WTC11 (cell line): ENCODE results near the gene ATP9A. TPM values are rescaled to one million over a fixed set of nuclear protein-coding genes. Genes with fewer than 3 reads are reported as not detected.

Experiments used
- ATAC-seq: fragments of 200-7000 bp; cut with Tn5 transposase; 2 replicates; pipeline ENCODE4 v1.10.0; 2021; ENCODE audit warnings: mild to moderate bottlenecking, moderate library complexity
- CTCF ChIA-PET: fragments of 300-600 bp; sonication (Branson Sonifier 250); formaldehyde crosslinking; loops from one replicate; lab custom pipeline; 2021; ENCODE audit warnings: antibody characterized with exemption; lab: Charles Lee
- POLR2A ChIA-PET: fragments of 350-600 bp; sonication (Branson Sonifier 250); formaldehyde crosslinking; loops from one replicate; lab custom pipeline; 2021; ENCODE audit warnings: antibody characterized with exemption; lab: Charles Lee
- DNase-seq: peaks from one replicate; pipeline ENCODE4 v3.0.0; 2021; ENCODE audit warnings: low spot score
- H3K27ac Mint-ChIP-seq: 2 replicates; pipeline ENCODE4 v1.8.0; 2021; ENCODE audit warnings: mixed read lengths
- H3K27me3 Mint-ChIP-seq: 2 replicates; pipeline ENCODE4 v1.8.0; 2021; ENCODE audit warnings: low read depth, mild to moderate bottlenecking, moderate library complexity, mixed read lengths
- H3K36me3 Mint-ChIP-seq: 2 replicates; pipeline ENCODE4 v1.8.0; 2021; ENCODE audit warnings: mixed read lengths
- H3K4me1 Mint-ChIP-seq: 2 replicates; pipeline ENCODE4 v1.8.0; 2022; ENCODE audit warnings: mixed read lengths
- H3K4me3 Mint-ChIP-seq: 2 replicates; pipeline ENCODE4 v1.8.0; 2021; ENCODE audit warnings: mild to moderate bottlenecking, moderate library complexity, mixed read lengths
- H3K9me3 Mint-ChIP-seq: 2 replicates; pipeline ENCODE4 v1.8.0; 2021; ENCODE audit warnings: mixed read lengths
- ATF1 ChIP-seq: sonication (generic); formaldehyde crosslinking; IDR thresholded peaks from 2 replicates; pipeline ENCODE4 v1.8.1; 2023; ENCODE audit warnings: mild to moderate bottlenecking, moderate library complexity, missing genetic modification reagents
- ELF4 ChIP-seq: sonication (generic); formaldehyde crosslinking; IDR thresholded peaks from 2 replicates; pipeline ENCODE4 v1.8.1; 2022; ENCODE audit warnings: low read depth, mild to moderate bottlenecking, moderate library complexity, missing genetic modification reagents
- ETV6 ChIP-seq: sonication (generic); formaldehyde crosslinking; IDR thresholded peaks from 2 replicates; pipeline ENCODE4 v1.8.1; 2022; ENCODE audit warnings: mild to moderate bottlenecking, missing genetic modification reagents
- GABPB1 ChIP-seq: sonication (generic); formaldehyde crosslinking; IDR thresholded peaks from 2 replicates; pipeline ENCODE4 v1.8.1; 2023; ENCODE audit warnings: mild to moderate bottlenecking, missing genetic modification reagents
- KAT7 ChIP-seq: sonication (generic); formaldehyde crosslinking; IDR thresholded peaks from 2 replicates; pipeline ENCODE4 v1.8.1; 2023; ENCODE audit warnings: missing genetic modification reagents, mild to moderate bottlenecking, borderline replicate concordance
- MAX ChIP-seq: sonication (generic); formaldehyde crosslinking; IDR thresholded peaks from 2 replicates; pipeline ENCODE4 v1.8.0; 2022; ENCODE audit warnings: mild to moderate bottlenecking, missing genetic modification reagents
- MLX ChIP-seq: sonication (generic); formaldehyde crosslinking; IDR thresholded peaks from 2 replicates; pipeline ENCODE4 v1.8.1; 2023; ENCODE audit warnings: mild to moderate bottlenecking, missing genetic modification reagents, moderate library complexity
- NR3C1 ChIP-seq: sonication (generic); formaldehyde crosslinking; conservative IDR thresholded peaks from 2 replicates; pipeline ENCODE4 v1.8.1; 2023; ENCODE audit warnings: low read depth, mild to moderate bottlenecking, missing genetic modification reagents
- PRRX2 ChIP-seq: fragments of 250-450 bp; sonication (Bioruptor Pico); IDR thresholded peaks from 2 replicates; pipeline ENCODE4 v1.8.0; 2021; ENCODE audit warnings: mild to moderate bottlenecking
- RELA ChIP-seq: sonication (generic); formaldehyde crosslinking; IDR thresholded peaks from 2 replicates; pipeline ENCODE4 v1.8.1; 2022; ENCODE audit warnings: missing genetic modification reagents, mild to moderate bottlenecking, borderline replicate concordance
- TEAD1 ChIP-seq: sonication (generic); formaldehyde crosslinking; IDR thresholded peaks from 2 replicates; pipeline ENCODE4 v1.8.0; 2022; ENCODE audit warnings: mild to moderate bottlenecking, missing genetic modification reagents
- ZBTB21 ChIP-seq: sonication (generic); formaldehyde crosslinking; IDR thresholded peaks from 2 replicates; pipeline ENCODE4 v1.8.1; 2023; ENCODE audit warnings: mild to moderate bottlenecking, missing genetic modification reagents, borderline replicate concordance
- ZNF396 ChIP-seq: fragments of 250-450 bp; sonication (Bioruptor Pico); IDR thresholded peaks from 2 replicates; pipeline ENCODE4 v1.8.0; 2021; ENCODE audit warnings: mild to moderate bottlenecking, moderate library complexity, borderline replicate concordance
- ZNF423 ChIP-seq: fragments of 250-450 bp; sonication (Bioruptor Pico); IDR thresholded peaks from 2 replicates; pipeline ENCODE4 v2.1.2; 2022; ENCODE audit warnings: mild to moderate bottlenecking, moderate library complexity
- ZNF671 ChIP-seq: fragments of 250-450 bp; sonication (Bioruptor Pico); IDR thresholded peaks from 2 replicates; pipeline ENCODE4 v1.8.0; 2021; ENCODE audit warnings: mild to moderate bottlenecking
- total RNA-seq: library from RNA; stranded (reverse); gene quantifications from 3 replicates; pipeline ENCODE4 v1.2.3, GENCODE V29; 2021
- TF ChIP-seq, protein P1 (sequence below): sonication (generic); formaldehyde crosslinking; IDR thresholded peaks from 2 replicates; pipeline ENCODE4 v1.8.0; 2022; ENCODE audit warnings: missing genetic modification reagents
- TF ChIP-seq, protein P2 (sequence below): sonication (generic); formaldehyde crosslinking; IDR thresholded peaks from 2 replicates; pipeline ENCODE4 v1.8.0; 2023; ENCODE audit warnings: mild to moderate bottlenecking, missing genetic modification reagents
- TF ChIP-seq, protein P3 (sequence below): sonication (generic); formaldehyde crosslinking; conservative IDR thresholded peaks from 2 replicates; pipeline ENCODE4 v1.8.1; 2023; ENCODE audit warnings: mild to moderate bottlenecking, low read depth, missing genetic modification reagents, moderate library complexity
- TF ChIP-seq, protein P4 (sequence below): sonication (generic); formaldehyde crosslinking; IDR thresholded peaks from 2 replicates; pipeline ENCODE4 v1.8.0; 2023; ENCODE audit warnings: missing genetic modification reagents

ATP9A gene
- total RNA-seq, 1 experiment from 2014 or later: 5.0 TPM

DNA sequence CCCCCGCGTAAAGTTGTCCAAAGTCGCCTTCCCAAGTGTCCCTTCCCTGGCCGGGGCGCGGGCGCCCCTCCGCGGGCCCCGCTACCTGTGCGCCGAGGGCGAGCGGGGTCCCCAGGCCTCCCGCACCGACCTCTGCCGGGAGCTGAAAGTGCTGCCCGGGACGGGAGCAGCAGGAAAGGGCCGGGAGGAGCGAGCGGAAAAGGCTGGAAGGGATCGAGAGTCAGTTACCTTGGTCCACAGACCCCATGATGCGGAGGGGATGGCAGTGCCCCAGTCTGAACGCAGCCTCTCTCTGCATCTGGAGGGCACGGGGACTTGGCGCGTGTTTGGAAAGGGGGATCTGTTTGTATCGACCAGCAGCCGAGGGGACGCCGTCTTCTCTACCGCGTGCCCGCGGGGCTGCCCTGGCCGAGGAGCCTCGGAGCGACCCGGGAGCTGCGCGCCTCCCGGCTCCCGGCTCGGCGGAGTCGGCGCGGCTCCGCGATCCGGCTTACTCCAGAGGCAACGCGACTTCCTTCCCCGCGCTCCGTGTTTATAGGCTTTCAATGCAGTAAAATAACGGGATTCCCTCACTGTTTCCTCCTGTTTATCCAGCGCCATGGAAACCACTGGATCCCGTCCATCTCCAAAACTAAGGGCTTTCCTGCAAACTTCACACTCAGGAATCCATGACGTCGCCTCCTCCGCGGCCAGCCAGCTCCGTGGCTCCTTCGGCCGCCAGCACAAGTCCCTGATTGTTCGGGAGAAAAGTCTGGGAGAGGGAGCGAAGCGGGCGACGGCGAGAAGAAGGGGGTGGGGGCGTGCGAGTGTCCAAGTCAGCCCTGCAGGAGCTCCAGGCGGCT is 205.6 kb downstream of the ATP9A start:
- ATAC-seq (peak; percentile 73), DNase-seq (peak; percentile 63)
- Mint-ChIP-seq H3K27me3 (peaks cover 60% of the 10 kb centered on the region), H3K27ac (no peak overlapping the region), H3K4me1 (peaks cover 25% of the 10 kb centered on the region), H3K9me3 (no peaks in the 10 kb centered on the region), H3K36me3 (no peaks in the 10 kb centered on the region), H3K4me3 (peak overlapping the region; percentile 77)
- ChIA-PET CTCF (interaction anchor here (0.6 to 2.8 kb wide), 24 partner anchors 10 to 581 kb away, joined by 3 to 39 read pairs (median 6); partner anchors contain the start of gene NFATC2), POLR2A (interaction anchor here (0.7 to 1.4 kb wide), 2 partner anchors 9 to 11 kb away, joined by 3 to 4 read pairs; no protein-coding TSS in a partner anchor)
- TF ChIP-seq ZNF423 (CRISPR knock-in tag) (peak; percentile 37; the same call in 1 of the 2 replicates), ETV6 (no peak), GABPB1 (CRISPR knock-in tag) (peak; percentile 35; the same call in 1 of the 2 replicates), ELF4 (CRISPR knock-in tag) (peak; percentile 17; the same call in 1 of the 2 replicates), KAT7 (peak; percentile 44; the same call in 1 of the 2 replicates), MAX (CRISPR knock-in tag) (no peak; the same call in 1 of the 2 replicates)
- TF ChIP-seq, protein P1, sequence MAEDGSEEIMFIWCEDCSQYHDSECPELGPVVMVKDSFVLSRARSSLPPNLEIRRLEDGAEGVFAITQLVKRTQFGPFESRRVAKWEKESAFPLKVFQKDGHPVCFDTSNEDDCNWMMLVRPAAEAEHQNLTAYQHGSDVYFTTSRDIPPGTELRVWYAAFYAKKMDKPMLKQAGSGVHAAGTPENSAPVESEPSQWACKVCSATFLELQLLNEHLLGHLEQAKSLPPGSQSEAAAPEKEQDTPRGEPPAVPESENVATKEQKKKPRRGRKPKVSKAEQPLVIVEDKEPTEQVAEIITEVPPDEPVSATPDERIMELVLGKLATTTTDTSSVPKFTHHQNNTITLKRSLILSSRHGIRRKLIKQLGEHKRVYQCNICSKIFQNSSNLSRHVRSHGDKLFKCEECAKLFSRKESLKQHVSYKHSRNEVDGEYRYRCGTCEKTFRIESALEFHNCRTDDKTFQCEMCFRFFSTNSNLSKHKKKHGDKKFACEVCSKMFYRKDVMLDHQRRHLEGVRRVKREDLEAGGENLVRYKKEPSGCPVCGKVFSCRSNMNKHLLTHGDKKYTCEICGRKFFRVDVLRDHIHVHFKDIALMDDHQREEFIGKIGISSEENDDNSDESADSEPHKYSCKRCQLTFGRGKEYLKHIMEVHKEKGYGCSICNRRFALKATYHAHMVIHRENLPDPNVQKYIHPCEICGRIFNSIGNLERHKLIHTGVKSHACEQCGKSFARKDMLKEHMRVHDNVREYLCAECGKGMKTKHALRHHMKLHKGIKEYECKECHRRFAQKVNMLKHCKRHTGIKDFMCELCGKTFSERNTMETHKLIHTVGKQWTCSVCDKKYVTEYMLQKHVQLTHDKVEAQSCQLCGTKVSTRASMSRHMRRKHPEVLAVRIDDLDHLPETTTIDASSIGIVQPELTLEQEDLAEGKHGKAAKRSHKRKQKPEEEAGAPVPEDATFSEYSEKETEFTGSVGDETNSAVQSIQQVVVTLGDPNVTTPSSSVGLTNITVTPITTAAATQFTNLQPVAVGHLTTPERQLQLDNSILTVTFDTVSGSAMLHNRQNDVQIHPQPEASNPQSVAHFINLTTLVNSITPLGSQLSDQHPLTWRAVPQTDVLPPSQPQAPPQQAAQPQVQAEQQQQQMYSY (CRISPR knock-in tag): peak; percentile 81

GRCh38 chr20:51562027-51562331 is 206.2 kb downstream of the ATP9A start:
- Mint-ChIP-seq H3K4me1 (peaks cover 25% of the 10 kb centered on the region), H3K27me3 (peaks cover 60% of the 10 kb centered on the region), H3K36me3 (no peaks in the 10 kb centered on the region), H3K9me3 (no peaks in the 10 kb centered on the region), H3K27ac (no peak overlapping the region), H3K4me3 (peak overlapping the region; percentile 77)
- ChIA-PET POLR2A (interaction anchor here (0.6 kb wide), 1 partner anchor 140 kb away, joined by 3 read pairs; no protein-coding TSS in a partner anchor), CTCF (interaction anchor here (0.9 to 2.8 kb wide), 11 partner anchors 13 to 574 kb away, joined by 3 to 39 read pairs (median 7); no protein-coding TSS in a partner anchor)
- ATAC-seq (no peak), DNase-seq (no peak)
- no peak for TF ChIP-seq ZBTB21 (CRISPR knock-in tag)
- TF ChIP-seq MLX: no peak
- TF ChIP-seq MAX (CRISPR knock-in tag): no peak
- TF ChIP-seq ZNF396 (CRISPR knock-in tag): no peak
- TF ChIP-seq ATF1 (CRISPR knock-in tag): no peak
- TF ChIP-seq ETV6: no peak
- TF ChIP-seq ZNF671 (CRISPR knock-in tag): no peak
- TF ChIP-seq, protein P2, sequence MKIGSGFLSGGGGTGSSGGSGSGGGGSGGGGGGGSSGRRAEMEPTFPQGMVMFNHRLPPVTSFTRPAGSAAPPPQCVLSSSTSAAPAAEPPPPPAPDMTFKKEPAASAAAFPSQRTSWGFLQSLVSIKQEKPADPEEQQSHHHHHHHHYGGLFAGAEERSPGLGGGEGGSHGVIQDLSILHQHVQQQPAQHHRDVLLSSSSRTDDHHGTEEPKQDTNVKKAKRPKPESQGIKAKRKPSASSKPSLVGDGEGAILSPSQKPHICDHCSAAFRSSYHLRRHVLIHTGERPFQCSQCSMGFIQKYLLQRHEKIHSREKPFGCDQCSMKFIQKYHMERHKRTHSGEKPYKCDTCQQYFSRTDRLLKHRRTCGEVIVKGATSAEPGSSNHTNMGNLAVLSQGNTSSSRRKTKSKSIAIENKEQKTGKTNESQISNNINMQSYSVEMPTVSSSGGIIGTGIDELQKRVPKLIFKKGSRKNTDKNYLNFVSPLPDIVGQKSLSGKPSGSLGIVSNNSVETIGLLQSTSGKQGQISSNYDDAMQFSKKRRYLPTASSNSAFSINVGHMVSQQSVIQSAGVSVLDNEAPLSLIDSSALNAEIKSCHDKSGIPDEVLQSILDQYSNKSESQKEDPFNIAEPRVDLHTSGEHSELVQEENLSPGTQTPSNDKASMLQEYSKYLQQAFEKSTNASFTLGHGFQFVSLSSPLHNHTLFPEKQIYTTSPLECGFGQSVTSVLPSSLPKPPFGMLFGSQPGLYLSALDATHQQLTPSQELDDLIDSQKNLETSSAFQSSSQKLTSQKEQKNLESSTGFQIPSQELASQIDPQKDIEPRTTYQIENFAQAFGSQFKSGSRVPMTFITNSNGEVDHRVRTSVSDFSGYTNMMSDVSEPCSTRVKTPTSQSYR (CRISPR knock-in tag): no peak
- no peak for TF ChIP-seq PRRX2
- TF ChIP-seq, protein P3, sequence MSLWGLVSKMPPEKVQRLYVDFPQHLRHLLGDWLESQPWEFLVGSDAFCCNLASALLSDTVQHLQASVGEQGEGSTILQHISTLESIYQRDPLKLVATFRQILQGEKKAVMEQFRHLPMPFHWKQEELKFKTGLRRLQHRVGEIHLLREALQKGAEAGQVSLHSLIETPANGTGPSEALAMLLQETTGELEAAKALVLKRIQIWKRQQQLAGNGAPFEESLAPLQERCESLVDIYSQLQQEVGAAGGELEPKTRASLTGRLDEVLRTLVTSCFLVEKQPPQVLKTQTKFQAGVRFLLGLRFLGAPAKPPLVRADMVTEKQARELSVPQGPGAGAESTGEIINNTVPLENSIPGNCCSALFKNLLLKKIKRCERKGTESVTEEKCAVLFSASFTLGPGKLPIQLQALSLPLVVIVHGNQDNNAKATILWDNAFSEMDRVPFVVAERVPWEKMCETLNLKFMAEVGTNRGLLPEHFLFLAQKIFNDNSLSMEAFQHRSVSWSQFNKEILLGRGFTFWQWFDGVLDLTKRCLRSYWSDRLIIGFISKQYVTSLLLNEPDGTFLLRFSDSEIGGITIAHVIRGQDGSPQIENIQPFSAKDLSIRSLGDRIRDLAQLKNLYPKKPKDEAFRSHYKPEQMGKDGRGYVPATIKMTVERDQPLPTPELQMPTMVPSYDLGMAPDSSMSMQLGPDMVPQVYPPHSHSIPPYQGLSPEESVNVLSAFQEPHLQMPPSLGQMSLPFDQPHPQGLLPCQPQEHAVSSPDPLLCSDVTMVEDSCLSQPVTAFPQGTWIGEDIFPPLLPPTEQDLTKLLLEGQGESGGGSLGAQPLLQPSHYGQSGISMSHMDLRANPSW: no peak
- TF ChIP-seq TEAD1 (CRISPR knock-in tag): no peak
- TF ChIP-seq, protein P4, sequence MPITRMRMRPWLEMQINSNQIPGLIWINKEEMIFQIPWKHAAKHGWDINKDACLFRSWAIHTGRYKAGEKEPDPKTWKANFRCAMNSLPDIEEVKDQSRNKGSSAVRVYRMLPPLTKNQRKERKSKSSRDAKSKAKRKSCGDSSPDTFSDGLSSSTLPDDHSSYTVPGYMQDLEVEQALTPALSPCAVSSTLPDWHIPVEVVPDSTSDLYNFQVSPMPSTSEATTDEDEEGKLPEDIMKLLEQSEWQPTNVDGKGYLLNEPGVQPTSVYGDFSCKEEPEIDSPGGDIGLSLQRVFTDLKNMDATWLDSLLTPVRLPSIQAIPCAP (CRISPR knock-in tag): no peak
- TF ChIP-seq RELA (CRISPR knock-in tag): no peak
- TF ChIP-seq NR3C1 (CRISPR knock-in tag): no peak
